Fibroblast of lung (primary cell): Measurements from ENCODE around the gene TEAD3. TPM values are rescaled to one million over a fixed set of nuclear protein-coding genes. Genes with fewer than 3 reads are reported as not detected.
A peak's percentile ranks its signal among the peaks of the same experiment; 100 is the strongest.

ENCODE experiments used
- DNase-seq, 2 donors: peaks; one replicate each; pipeline versions ENCODE4 v3.0.0 to v3.0.0-alpha.2; 2010; ENCODE audit warnings: low read depth in 2 of 2
- H2AFZ ChIP-seq: 2 replicates; pipeline ENCODE4 v1.5.1; 2012; ENCODE audit warnings: low read length, control low read depth, inconsistent platforms
- H3K27ac ChIP-seq: 2 replicates; pipeline ENCODE4 v1.5.1; 2011; ENCODE audit warnings: low read length, control low read depth; ENCODE audit not compliant: insufficient read depth
- H3K27me3 ChIP-seq: 2 replicates; pipeline ENCODE4 v1.5.1; 2011; ENCODE audit warnings: mild to moderate bottlenecking, low read length; ENCODE audit not compliant: control insufficient read depth, insufficient read depth
- H3K36me3 ChIP-seq: 2 replicates; pipeline ENCODE4 v1.5.1; 2011; ENCODE audit warnings: low read length; ENCODE audit not compliant: control insufficient read depth, insufficient read depth
- H3K4me1 ChIP-seq: 2 replicates; pipeline ENCODE4 v1.5.1; 2011; ENCODE audit warnings: low read length; ENCODE audit not compliant: control insufficient read depth, insufficient read depth; ENCODE audit errors: extremely low read depth
- H3K4me2 ChIP-seq: 2 replicates; pipeline ENCODE4 v1.5.1; 2011; ENCODE audit warnings: low read length, control low read depth; ENCODE audit not compliant: insufficient read depth; ENCODE audit errors: extremely low read depth
- H3K4me3 ChIP-seq, 4 experiments: fragments of 200-600 bp in 1 of 4; sonication (generic) in 1 of 4; replicated peaks in 1 of 4; 2 replicates each; pipeline ENCODE4 v1.5.1; 2011 to 2016; ENCODE audit warnings: low read length in 4 of 4, low read depth in 3 of 4, mild to moderate bottlenecking in 3 of 4, control low read depth in 2 of 4, inconsistent platforms in 1 of 4, mixed read lengths in 1 of 4; ENCODE audit not compliant: insufficient read depth in 1 of 4; ENCODE audit errors: control extremely low read depth in 1 of 4
- H3K79me2 ChIP-seq: 2 replicates; pipeline ENCODE4 v1.5.1; 2012; ENCODE audit warnings: mild to moderate bottlenecking, low read length, inconsistent platforms; ENCODE audit not compliant: control insufficient read depth, insufficient read depth
- H3K9ac ChIP-seq: 2 replicates; pipeline ENCODE4 v1.5.1; 2011; ENCODE audit warnings: mild to moderate bottlenecking, low read length, control low read depth; ENCODE audit not compliant: insufficient read depth
- H3K9me3 ChIP-seq: 2 replicates; pipeline ENCODE4 v1.5.1; 2012; ENCODE audit warnings: low read depth, low read length; ENCODE audit not compliant: control insufficient read depth, insufficient read depth
- H4K20me1 ChIP-seq: 2 replicates; pipeline ENCODE4 v1.5.1; 2011; ENCODE audit warnings: low read length; ENCODE audit not compliant: control insufficient read depth, insufficient read depth; ENCODE audit errors: extremely low read depth
- EZH2 ChIP-seq: IDR thresholded peaks from 2 replicates; pipeline ENCODE4 v1.5.1; 2012; ENCODE audit warnings: low read length, control low read depth, mild to moderate bottlenecking; ENCODE audit errors: missing control alignments
- polyA plus RNA-seq, 2 donors: library from polyadenylated mRNA; depleted of rRNA in 1 of 2; stranded (reverse) in 1 of 2; unstranded in 1 of 2; fragments of >200 nt; gene quantifications; 2 replicates each; pipeline ENCODE4 v1.2.1, GENCODE V29; 2011 to 2012; ENCODE audit warnings: missing spikeins in 1 of 2
- total RNA-seq: library from RNA; depleted of rRNA; stranded (reverse); fragments of >200 nt; gene quantifications from 2 replicates; pipeline ENCODE4 v1.2.1, GENCODE V29; 2014
- TF ChIP-seq, protein P1 (sequence below), 2 donors: IDR thresholded peaks in 1 of 2; conservative IDR thresholded peaks in 1 of 2; 1 replicate in 1 of 2; 2 replicates in 1 of 2; pipeline ENCODE4 v1.5.1; 2011 to 2012; ENCODE audit warnings: low read length in 2 of 2, control low read depth in 1 of 2, inconsistent platforms in 1 of 2, low read depth in 1 of 2, mild to moderate bottlenecking in 1 of 2

TEAD3 gene
- total and polyA plus RNA-seq, 2 donors (not counting 1 experiment from before 2014, with no cell fraction given): 9.6 to 26.7 TPM

DNA sequence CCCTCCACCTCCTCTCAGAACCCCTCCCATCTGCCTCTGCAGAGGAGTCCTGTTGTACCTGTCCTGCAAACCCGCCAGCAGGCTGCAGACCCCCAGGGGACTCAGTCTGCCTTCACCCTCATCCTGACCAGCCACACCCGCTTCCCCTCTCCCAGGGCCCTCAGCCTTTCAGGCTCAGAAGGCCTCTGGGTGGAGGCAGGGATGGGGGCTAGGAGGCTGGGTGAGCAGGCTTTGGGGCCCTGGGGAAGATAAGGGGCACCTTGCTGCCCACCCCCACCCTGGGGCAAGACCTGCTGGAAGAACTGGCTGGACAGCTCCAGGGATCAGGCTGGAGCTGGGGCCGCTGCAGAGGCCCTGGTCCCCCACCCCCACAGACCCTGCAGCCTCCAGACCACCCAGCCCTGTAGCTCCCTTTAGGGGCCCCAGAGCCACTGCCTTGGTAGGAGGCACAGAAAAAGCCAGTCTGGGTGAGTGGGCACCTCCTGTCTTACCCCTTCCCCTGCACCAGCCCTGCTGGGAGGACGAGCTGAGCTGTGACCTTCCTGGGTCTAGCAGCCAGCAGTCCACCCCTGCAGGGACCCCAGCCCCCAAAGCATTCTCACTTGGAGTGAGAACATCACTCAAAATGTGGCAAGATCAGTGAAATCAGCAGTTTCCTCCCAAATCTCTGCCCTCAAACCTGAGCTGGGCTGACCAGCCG is 5.2 kb downstream of the TEAD3 start:
- no peak for DNase-seq
- Histone ChIP-seq H3K4me1 (peaks cover 53% of the 10 kb centered on the region), H3K4me3 (no peak overlapping the region), H3K9me3 (no peaks in the 10 kb centered on the region), H3K27me3 (no peaks in the 10 kb centered on the region), H3K36me3 (peaks cover 3% of the 10 kb centered on the region), H2AFZ (no peak overlapping the region), H3K9ac (no peak overlapping the region), H4K20me1 (no peaks in the 10 kb centered on the region), H3K79me2 (peaks cover 74% of the 10 kb centered on the region), H3K27ac (no peak overlapping the region), H3K4me2 (peak overlapping the region; percentile 35)
- no peak for TF ChIP-seq EZH2
- TF ChIP-seq, protein P1, sequence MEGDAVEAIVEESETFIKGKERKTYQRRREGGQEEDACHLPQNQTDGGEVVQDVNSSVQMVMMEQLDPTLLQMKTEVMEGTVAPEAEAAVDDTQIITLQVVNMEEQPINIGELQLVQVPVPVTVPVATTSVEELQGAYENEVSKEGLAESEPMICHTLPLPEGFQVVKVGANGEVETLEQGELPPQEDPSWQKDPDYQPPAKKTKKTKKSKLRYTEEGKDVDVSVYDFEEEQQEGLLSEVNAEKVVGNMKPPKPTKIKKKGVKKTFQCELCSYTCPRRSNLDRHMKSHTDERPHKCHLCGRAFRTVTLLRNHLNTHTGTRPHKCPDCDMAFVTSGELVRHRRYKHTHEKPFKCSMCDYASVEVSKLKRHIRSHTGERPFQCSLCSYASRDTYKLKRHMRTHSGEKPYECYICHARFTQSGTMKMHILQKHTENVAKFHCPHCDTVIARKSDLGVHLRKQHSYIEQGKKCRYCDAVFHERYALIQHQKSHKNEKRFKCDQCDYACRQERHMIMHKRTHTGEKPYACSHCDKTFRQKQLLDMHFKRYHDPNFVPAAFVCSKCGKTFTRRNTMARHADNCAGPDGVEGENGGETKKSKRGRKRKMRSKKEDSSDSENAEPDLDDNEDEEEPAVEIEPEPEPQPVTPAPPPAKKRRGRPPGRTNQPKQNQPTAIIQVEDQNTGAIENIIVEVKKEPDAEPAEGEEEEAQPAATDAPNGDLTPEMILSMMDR (conservative IDR thresholded peaks at IDR 0.05 in 1 of 2, IDR thresholded peaks at IDR 0.05 in 1 of 2; ENCODE audit: low read depth in 1 of 2, low read length in 2 of 2): no peak

DNA sequence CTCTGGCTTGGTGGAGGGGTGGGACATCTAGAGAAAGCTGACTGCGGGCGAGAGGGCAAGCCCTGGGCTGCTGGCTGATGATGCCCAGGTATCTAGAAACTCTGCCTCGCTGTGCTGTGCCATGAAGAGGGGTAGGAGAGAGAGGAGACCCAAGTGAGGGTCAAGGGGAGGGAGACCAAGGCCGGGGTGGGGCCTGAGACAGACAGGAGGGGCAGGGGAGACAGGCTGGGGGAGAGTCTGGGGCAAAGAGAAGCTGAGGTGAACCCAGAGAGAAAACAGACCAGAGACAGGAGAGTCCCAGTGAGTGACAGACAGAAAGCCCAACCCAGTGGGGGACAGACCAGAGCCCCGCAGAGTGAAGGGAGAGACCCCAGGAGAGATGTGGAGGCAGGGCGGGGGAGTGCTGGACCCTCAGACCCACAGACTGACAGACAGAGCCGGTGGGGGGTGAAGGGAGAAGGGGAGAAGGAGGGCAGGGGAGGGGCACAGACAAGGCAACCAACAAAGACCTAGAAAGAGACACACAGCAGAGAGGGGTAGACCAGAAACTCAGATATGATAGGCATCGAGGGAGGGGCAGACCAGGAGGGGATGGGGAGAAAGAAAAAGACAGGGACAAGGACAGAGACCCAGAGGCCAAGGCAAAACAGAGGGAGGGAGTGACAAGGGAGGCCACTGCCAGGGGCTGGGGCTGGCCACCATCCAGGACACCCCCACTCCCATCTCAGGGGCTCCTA is 5.9 kb downstream of the TEAD3 start:
- H3K36me3 ChIP-seq: peaks cover 3% of the 10 kb centered on the region
- H2AFZ ChIP-seq: no peak overlapping the region
- H3K4me3 ChIP-seq: no peak overlapping the region
- H3K9ac ChIP-seq: peak overlapping the region; percentile 12
- H4K20me1 ChIP-seq: no peaks in the 10 kb centered on the region
- no peaks in the 10 kb centered on the region for H3K27me3 ChIP-seq
- peaks cover 78% of the 10 kb centered on the region for H3K79me2 ChIP-seq
- peak overlapping the region; percentile 30 for H3K27ac ChIP-seq
- H3K9me3 ChIP-seq: no peaks in the 10 kb centered on the region
- H3K4me2 ChIP-seq: no peak overlapping the region
- DNase-seq: no peak
- TF ChIP-seq EZH2: no peak
- TF ChIP-seq, protein P1 (conservative IDR thresholded peaks at IDR 0.05 in 1 of 2, IDR thresholded peaks at IDR 0.05 in 1 of 2; ENCODE audit: low read depth in 1 of 2, low read length in 2 of 2): no peak
- H3K4me1 ChIP-seq: peaks cover 60% of the 10 kb centered on the region

DNA sequence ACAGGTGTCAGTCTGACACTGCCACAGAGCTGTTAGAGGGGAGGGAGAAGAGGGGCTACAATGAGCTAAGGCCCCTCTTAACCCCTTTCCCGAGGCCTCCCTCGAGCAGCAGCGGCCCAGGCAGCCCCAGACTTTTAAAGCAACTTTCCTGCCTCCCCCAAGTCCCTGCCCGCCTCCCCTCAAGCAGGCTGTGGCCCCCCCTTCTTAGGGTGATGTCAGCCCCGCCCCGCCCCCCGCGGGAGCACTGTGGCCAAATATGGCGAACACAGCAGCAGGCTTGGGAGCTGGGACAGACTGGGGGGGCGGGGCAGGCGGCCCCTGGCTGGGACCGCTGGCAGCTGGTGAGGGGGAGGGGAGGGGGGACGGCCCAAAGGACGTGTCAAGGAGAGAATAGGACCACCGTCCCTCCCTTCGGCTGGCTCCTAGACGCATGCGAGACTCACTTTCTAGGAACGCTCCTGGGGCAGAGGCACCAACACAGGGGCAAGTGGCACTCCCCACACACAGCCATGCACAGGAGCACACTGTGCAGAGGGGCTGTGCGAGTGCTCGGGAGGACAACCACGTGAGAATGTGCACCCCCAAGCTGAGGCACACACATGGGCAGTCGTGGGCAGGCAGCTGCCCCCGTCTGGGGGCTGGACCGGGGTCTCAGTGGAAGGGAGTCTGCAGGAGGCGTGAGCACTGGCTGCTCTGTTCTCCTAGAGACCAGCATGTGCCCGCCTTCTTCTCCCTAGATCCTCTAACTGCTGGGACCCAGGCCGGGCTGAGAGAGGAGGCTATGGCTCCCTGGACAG is 6.7 kb downstream of the TEAD3 start:
- H3K4me3 ChIP-seq: peak overlapping the region in 3 of 4 experiments; percentile 12 to 34 (median 22)
- peak overlapping the region; percentile 65 for H3K4me2 ChIP-seq
- no peaks in the 10 kb centered on the region for H4K20me1 ChIP-seq
- H3K27me3 ChIP-seq: no peaks in the 10 kb centered on the region
- H3K9ac ChIP-seq: peak overlapping the region; percentile 20
- H3K79me2 ChIP-seq: peaks cover 70% of the 10 kb centered on the region
- peaks cover 64% of the 10 kb centered on the region for H3K4me1 ChIP-seq
- no peaks in the 10 kb centered on the region for H3K9me3 ChIP-seq
- H3K27ac ChIP-seq: peak overlapping the region; percentile 59
- TF ChIP-seq, protein P1 (conservative IDR thresholded peaks at IDR 0.05 in 1 of 2, IDR thresholded peaks at IDR 0.05 in 1 of 2; ENCODE audit: low read depth in 1 of 2, low read length in 2 of 2): no peak
- no peak for TF ChIP-seq EZH2
- DNase-seq: peak; percentile 84 to 88
- H2AFZ ChIP-seq: no peak overlapping the region
- H3K36me3 ChIP-seq: peaks cover 3% of the 10 kb centered on the region
